HEK293T (cell line): ENCODE results near the gene TMEM44.

Experiments used
- ARNT ChIP-seq: fragments of 450-650 bp; IDR thresholded peaks from 2 replicates; pipeline ENCODE4 v1.6.1; 2017; ENCODE audit warnings: mild to moderate bottlenecking
- CTBP1 ChIP-seq: fragments of 450-650 bp; IDR thresholded peaks from 2 replicates; pipeline ENCODE4 v1.6.1; 2016; ENCODE audit warnings: borderline replicate concordance
- ELF4 ChIP-seq: fragments of 450-650 bp; IDR thresholded peaks from 2 replicates; pipeline ENCODE4 v1.6.1; 2017; ENCODE audit warnings: antibody characterized with exemption
- FOXA1 ChIP-seq: fragments of 450-650 bp; IDR thresholded peaks from 2 replicates; pipeline ENCODE4 v1.6.1; 2016; ENCODE audit warnings: mild to moderate bottlenecking
- FOXK2 ChIP-seq: fragments of 450-650 bp; IDR thresholded peaks from 2 replicates; pipeline ENCODE4 v1.6.1; 2016; ENCODE audit warnings: mild to moderate bottlenecking
- FOXM1 ChIP-seq: fragments of 450-650 bp; IDR thresholded peaks from 2 replicates; pipeline ENCODE4 v1.6.1; 2017; ENCODE audit warnings: mild to moderate bottlenecking, borderline replicate concordance
- SP1 ChIP-seq: fragments of 450-650 bp; IDR thresholded peaks from 2 replicates; pipeline ENCODE4 v1.6.1; 2017
- SUZ12 ChIP-seq: fragments of 450-650 bp; IDR thresholded peaks from 2 replicates; pipeline ENCODE4 v1.6.1; 2016; ENCODE audit warnings: mild to moderate bottlenecking
- ZNF384 ChIP-seq: fragments of 450-650 bp; IDR thresholded peaks from 2 replicates; pipeline ENCODE4 v1.6.1; 2016

DNA sequence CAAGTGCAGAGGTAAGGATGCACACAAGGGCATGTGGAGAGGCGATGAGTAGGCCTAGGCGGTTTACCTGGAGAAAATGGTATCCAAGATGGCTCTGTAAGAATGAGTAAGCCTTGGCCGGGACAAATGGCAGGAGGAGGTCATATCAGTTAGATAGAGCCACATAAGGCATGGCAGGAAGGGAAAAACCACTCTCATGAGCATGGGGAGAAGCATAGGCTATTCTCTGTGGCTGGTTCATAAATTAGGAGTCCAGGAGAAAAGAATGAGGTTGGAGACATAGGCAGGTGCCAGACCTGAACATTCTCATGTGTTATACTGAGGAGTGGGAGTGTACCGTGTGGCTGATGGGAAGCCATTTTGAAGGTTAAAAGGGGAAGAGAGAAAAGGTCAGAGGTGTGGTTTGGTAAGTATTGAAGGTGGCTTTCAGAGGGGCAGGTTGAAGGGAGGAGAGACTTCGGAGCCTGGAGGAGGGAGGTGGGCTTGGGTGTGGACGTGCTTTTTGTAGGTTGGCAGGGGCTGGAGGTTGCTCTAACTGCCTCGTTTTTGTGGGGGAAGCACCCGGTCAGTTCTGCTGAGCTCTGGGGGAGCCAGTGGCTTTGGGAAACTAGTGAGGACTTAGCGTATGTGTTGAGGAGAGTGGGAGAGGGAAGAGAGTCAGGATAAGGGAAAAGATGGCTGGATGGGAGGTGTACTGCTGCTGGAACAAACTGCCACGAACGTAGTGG is 47.8 kb upstream of the TMEM44 start:
- TF ChIP-seq ELF4 (no peak), FOXA1 (no peak), SUZ12 (no peak), SP1 (no peak), ZNF384 (no peak), ARNT (no peak), CTBP1 (no peak), FOXK2 (no peak), FOXM1 (no peak)
